Neural progenitor cell (in vitro differentiated cells): ENCODE measurements around the gene TOGARAM1. TPM values are rescaled to one million over a fixed set of nuclear protein-coding genes. Genes with fewer than 3 reads are reported as not detected.

Experiments
- DNase-seq: peaks from one replicate; pipeline ENCODE4 v3.0.0-alpha.2; 2016; ENCODE audit warnings: low spot score
- H2AFZ ChIP-seq: fragments of 200-600 bp; sonication (generic); replicated peaks from 2 replicates; pipeline ENCODE4 v1.6.1; 2016; ENCODE audit warnings: antibody characterized with exemption
- H3F3A ChIP-seq: fragments of 200-600 bp; sonication (generic); 2 replicates; pipeline ENCODE4 v1.6.1; 2016; ENCODE audit warnings: antibody characterized with exemption, low read depth
- H3K27ac ChIP-seq: fragments of 200-600 bp; sonication (generic); 2 replicates; pipeline ENCODE4 v1.5.1; 2016; ENCODE audit warnings: mild to moderate bottlenecking
- H3K27me3 ChIP-seq: fragments of 200-600 bp; sonication (generic); 2 replicates; pipeline ENCODE4 v1.6.1; 2016; ENCODE audit warnings: mild to moderate bottlenecking, moderate library complexity
- H3K36me3 ChIP-seq: fragments of 200-600 bp; sonication (generic); 2 replicates; pipeline ENCODE4 v1.5.1; 2016
- H3K4me1 ChIP-seq: fragments of 200-600 bp; sonication (generic); 2 replicates; pipeline ENCODE4 v1.6.1; 2016; ENCODE audit warnings: mixed run types
- H3K4me2 ChIP-seq: fragments of 200-600 bp; sonication (generic); 2 replicates; pipeline ENCODE4 v1.6.1; 2016
- H3K4me3 ChIP-seq: fragments of 200-600 bp; sonication (generic); 2 replicates; pipeline ENCODE4 v1.5.1; 2016
- H3K79me2 ChIP-seq: fragments of 200-600 bp; sonication (generic); 2 replicates; pipeline ENCODE4 v1.6.1; 2016; ENCODE audit warnings: low read depth
- H3K9ac ChIP-seq: fragments of 200-600 bp; sonication (generic); 2 replicates; pipeline ENCODE4 v1.6.1; 2016
- H3K9me3 ChIP-seq: fragments of 200-600 bp; sonication (generic); 2 replicates; pipeline ENCODE4 v1.5.1; 2016; ENCODE audit warnings: low read depth
- H4K20me1 ChIP-seq: fragments of 200-600 bp; sonication (generic); 2 replicates; pipeline ENCODE4 v1.6.1; 2016; ENCODE audit warnings: low read depth
- H3K27ac Mint-ChIP-seq: 3 replicates; pipeline ENCODE4 v1.8.0; 2021; ENCODE audit warnings: mixed read lengths
- H3K27me3 Mint-ChIP-seq: 2 replicates; pipeline ENCODE4 v1.8.0; 2022; ENCODE audit warnings: low read depth, mild to moderate bottlenecking, inconsistent platforms, moderate library complexity, mixed read lengths; ENCODE audit not compliant: insufficient read depth
- H3K36me3 Mint-ChIP-seq: 3 replicates; pipeline ENCODE4 v1.8.0; 2021; ENCODE audit warnings: mixed read lengths
- H3K4me1 Mint-ChIP-seq: 3 replicates; pipeline ENCODE4 v1.8.0; 2021; ENCODE audit warnings: mixed read lengths
- H3K4me3 Mint-ChIP-seq: 3 replicates; pipeline ENCODE4 v1.8.0; 2021; ENCODE audit warnings: mild to moderate bottlenecking, moderate library complexity, mixed read lengths
- H3K9me3 Mint-ChIP-seq: 3 replicates; pipeline ENCODE4 v1.8.0; 2020; ENCODE audit warnings: mixed read lengths
- EZH2 ChIP-seq: fragments of 200-600 bp; sonication (generic); IDR thresholded peaks from 2 replicates; pipeline ENCODE4 v1.6.1; 2017; ENCODE audit warnings: antibody characterized with exemption, mild to moderate bottlenecking, moderate library complexity
- EZH2phosphoT487 ChIP-seq: fragments of 200-600 bp; sonication (generic); IDR thresholded peaks from 2 replicates; pipeline ENCODE4 v1.6.1; 2017; ENCODE audit warnings: antibody characterized with exemption
- total RNA-seq: library from RNA; depleted of rRNA; stranded (reverse); fragments of >200 nt; gene quantifications from 2 replicates; pipeline ENCODE4 v1.2.3, GENCODE V29; 2015; ENCODE audit warnings: low replicate concordance
- TF ChIP-seq, protein P1 (sequence below): fragments of 200-600 bp; sonication (generic); IDR thresholded peaks from 2 replicates; pipeline ENCODE4 v1.5.1; 2017; ENCODE audit warnings: antibody characterized with exemption, mild to moderate bottlenecking

The TOGARAM1 gene
- total RNA-seq, 1 donor from 2014 or later, result 23.1 TPM

GRCh38 chr14:45003924-45004323 lies 41.9 kb downstream of the TOGARAM1 start:
- Mint-ChIP-seq H3K4me1 (no peaks in the 10 kb centered on the region), H3K27ac (no peak overlapping the region), H3K36me3 (peaks cover 3% of the 10 kb centered on the region), H3K27me3 (no peaks in the 10 kb centered on the region), H3K9me3 (no peaks in the 10 kb centered on the region), H3K4me3 (no peak overlapping the region)
- H3K79me2 ChIP-seq, result no peaks in the 10 kb centered on the region
- H3K9me3 ChIP-seq, result no peaks in the 10 kb centered on the region
- no peak overlapping the region for H3K4me3 ChIP-seq
- no peak overlapping the region for H2AFZ ChIP-seq
- H3K27ac ChIP-seq, result no peak overlapping the region
- no peaks in the 10 kb centered on the region for H3K4me1 ChIP-seq
- H4K20me1 ChIP-seq, result no peaks in the 10 kb centered on the region
- no peak overlapping the region for H3K4me2 ChIP-seq
- no peaks in the 10 kb centered on the region for H3F3A ChIP-seq
- no peak for DNase-seq
- TF ChIP-seq, protein P1, sequence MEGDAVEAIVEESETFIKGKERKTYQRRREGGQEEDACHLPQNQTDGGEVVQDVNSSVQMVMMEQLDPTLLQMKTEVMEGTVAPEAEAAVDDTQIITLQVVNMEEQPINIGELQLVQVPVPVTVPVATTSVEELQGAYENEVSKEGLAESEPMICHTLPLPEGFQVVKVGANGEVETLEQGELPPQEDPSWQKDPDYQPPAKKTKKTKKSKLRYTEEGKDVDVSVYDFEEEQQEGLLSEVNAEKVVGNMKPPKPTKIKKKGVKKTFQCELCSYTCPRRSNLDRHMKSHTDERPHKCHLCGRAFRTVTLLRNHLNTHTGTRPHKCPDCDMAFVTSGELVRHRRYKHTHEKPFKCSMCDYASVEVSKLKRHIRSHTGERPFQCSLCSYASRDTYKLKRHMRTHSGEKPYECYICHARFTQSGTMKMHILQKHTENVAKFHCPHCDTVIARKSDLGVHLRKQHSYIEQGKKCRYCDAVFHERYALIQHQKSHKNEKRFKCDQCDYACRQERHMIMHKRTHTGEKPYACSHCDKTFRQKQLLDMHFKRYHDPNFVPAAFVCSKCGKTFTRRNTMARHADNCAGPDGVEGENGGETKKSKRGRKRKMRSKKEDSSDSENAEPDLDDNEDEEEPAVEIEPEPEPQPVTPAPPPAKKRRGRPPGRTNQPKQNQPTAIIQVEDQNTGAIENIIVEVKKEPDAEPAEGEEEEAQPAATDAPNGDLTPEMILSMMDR, result no peak
- TF ChIP-seq EZH2 (no peak), EZH2phosphoT487 (no peak)
- H3K36me3 ChIP-seq, result no peaks in the 10 kb centered on the region
- H3K27me3 ChIP-seq, result no peaks in the 10 kb centered on the region
- H3K9ac ChIP-seq, result no peak overlapping the region

DNA sequence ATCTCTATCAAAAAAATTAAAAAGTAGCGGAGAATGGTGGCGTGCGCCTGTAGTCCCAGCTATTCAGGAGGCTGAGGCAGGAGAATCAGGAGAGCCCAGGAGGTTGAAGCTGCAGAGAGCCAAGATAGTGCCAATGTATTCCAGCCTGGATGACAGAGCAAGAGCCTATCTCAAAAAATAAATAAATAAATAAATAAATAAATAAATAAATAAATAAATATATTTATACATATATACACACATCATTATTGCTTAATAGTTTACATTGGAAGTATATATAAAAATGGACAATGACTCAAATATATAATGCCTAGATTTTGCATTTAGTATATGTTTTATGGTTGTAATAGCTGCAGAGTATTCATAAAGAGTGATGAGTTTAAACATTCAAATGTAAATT lies 53.1 kb downstream of the TOGARAM1 start:
- Histone ChIP-seq H3K79me2 (no peaks in the 10 kb centered on the region), H3F3A (no peaks in the 10 kb centered on the region), H2AFZ (no peak overlapping the region), H4K20me1 (no peaks in the 10 kb centered on the region), H3K9ac (no peak overlapping the region), H3K27ac (no peak overlapping the region), H3K4me1 (no peaks in the 10 kb centered on the region), H3K9me3 (no peaks in the 10 kb centered on the region), H3K36me3 (no peaks in the 10 kb centered on the region), H3K4me2 (no peak overlapping the region), H3K4me3 (no peak overlapping the region), H3K27me3 (no peaks in the 10 kb centered on the region)
- TF ChIP-seq EZH2 (no peak), EZH2phosphoT487 (no peak)
- TF ChIP-seq, protein P1, result no peak
- Mint-ChIP-seq H3K9me3 (no peaks in the 10 kb centered on the region), H3K27ac (no peak overlapping the region), H3K36me3 (peaks cover 11% of the 10 kb centered on the region), H3K27me3 (no peaks in the 10 kb centered on the region), H3K4me3 (no peak overlapping the region), H3K4me1 (no peaks in the 10 kb centered on the region)
- DNase-seq, result no peak

GRCh38 chr14:45028107-45028626 lies 66.2 kb downstream of the TOGARAM1 start:
- H3K4me3 Mint-ChIP-seq, result no peak overlapping the region
- H3K4me3 ChIP-seq, result no peak overlapping the region
- TF ChIP-seq EZH2, result no peak
- no peak for TF ChIP-seq EZH2phosphoT487
- TF ChIP-seq, protein P1, result no peak
- peaks cover 3% of the 10 kb centered on the region for H3K4me1 Mint-ChIP-seq
- H3K36me3 Mint-ChIP-seq, result peaks cover 7% of the 10 kb centered on the region
- no peaks in the 10 kb centered on the region for H3K9me3 ChIP-seq
- H3K27ac Mint-ChIP-seq, result no peak overlapping the region
- H3K4me1 ChIP-seq, result no peaks in the 10 kb centered on the region
- H3K27me3 Mint-ChIP-seq, result no peaks in the 10 kb centered on the region
- H3K9me3 Mint-ChIP-seq, result no peaks in the 10 kb centered on the region
- H3K79me2 ChIP-seq, result no peaks in the 10 kb centered on the region
- no peak overlapping the region for H3K27ac ChIP-seq
- no peak overlapping the region for H3K4me2 ChIP-seq
- no peaks in the 10 kb centered on the region for H3K27me3 ChIP-seq
- H3K9ac ChIP-seq, result no peak overlapping the region
- H4K20me1 ChIP-seq, result no peaks in the 10 kb centered on the region
- DNase-seq, result no peak
- no peaks in the 10 kb centered on the region for H3F3A ChIP-seq
- no peak overlapping the region for H2AFZ ChIP-seq
- peaks cover 10% of the 10 kb centered on the region for H3K36me3 ChIP-seq
